HepG2 (cell line): Measurements from ENCODE around the gene TOLLIP. TPM values are rescaled to one million over a fixed set of nuclear protein-coding genes. Genes with fewer than 3 reads are reported as not detected.

Source experiments
- ARID2 ChIP-seq: sonication (generic); formaldehyde crosslinking; IDR thresholded peaks from 2 replicates; pipeline ENCODE4 v1.8.1; 2022; ENCODE audit warnings: mild to moderate bottlenecking, missing genetic modification reagents, borderline replicate concordance
- CEBPG ChIP-seq: IDR thresholded peaks from 2 replicates; pipeline ENCODE4 v1.6.1; 2016
- POGZ ChIP-seq: sonication (generic); formaldehyde crosslinking; IDR thresholded peaks from 2 replicates; pipeline ENCODE4 v1.4.0; 2020; ENCODE audit warnings: mild to moderate bottlenecking, missing genetic modification reagents
- REL ChIP-seq: sonication (generic); formaldehyde crosslinking; conservative IDR thresholded peaks from 2 replicates; pipeline ENCODE4 v1.8.0; 2022; ENCODE audit warnings: mild to moderate bottlenecking, missing genetic modification reagents, moderate library complexity
- ZBTB10 ChIP-seq: sonication (generic); formaldehyde crosslinking; IDR thresholded peaks from 2 replicates; pipeline ENCODE4 v1.4.0; 2020; ENCODE audit warnings: missing genetic modification reagents, borderline replicate concordance
- ZBTB14 ChIP-seq: sonication (generic); formaldehyde crosslinking; IDR thresholded peaks from 2 replicates; pipeline ENCODE4 v1.4.0; 2020; ENCODE audit warnings: missing genetic modification reagents
- ZBTB37 ChIP-seq: sonication (generic); formaldehyde crosslinking; IDR thresholded peaks from 2 replicates; pipeline ENCODE4 v1.4.0; 2020; ENCODE audit warnings: mild to moderate bottlenecking, missing genetic modification reagents
- ZBTB40 ChIP-seq, 2 experiments: fragments of 450-650 bp in 1 of 2; sonication (generic) in 1 of 2; formaldehyde crosslinking in 1 of 2; IDR thresholded peaks; 2 replicates each; pipeline versions ENCODE4 v1.6.1 to v1.8.0; 2016 to 2022; ENCODE audit warnings: antibody characterized with exemption in 1 of 2, mild to moderate bottlenecking in 1 of 2, missing genetic modification reagents in 1 of 2
- ZNF251 ChIP-seq: sonication (generic); formaldehyde crosslinking; IDR thresholded peaks from 2 replicates; pipeline ENCODE4 v1.9.0; 2021; ENCODE audit warnings: mild to moderate bottlenecking, missing genetic modification reagents
- ZNF431 ChIP-seq: sonication (generic); formaldehyde crosslinking; IDR thresholded peaks from 2 replicates; pipeline ENCODE4 v1.9.0; 2022; ENCODE audit warnings: missing genetic modification reagents, low read depth, mild to moderate bottlenecking, borderline replicate concordance
- ZNF501 ChIP-seq: sonication (generic); formaldehyde crosslinking; IDR thresholded peaks from 2 replicates; pipeline ENCODE4 v1.5.1; 2020; ENCODE audit warnings: mild to moderate bottlenecking, moderate library complexity, missing genetic modification reagents
- ZNF672 ChIP-seq: sonication (generic); formaldehyde crosslinking; IDR thresholded peaks from 2 replicates; pipeline ENCODE4 v1.8.1; 2022; ENCODE audit warnings: missing genetic modification reagents
- ZNF775 ChIP-seq: sonication (generic); formaldehyde crosslinking; IDR thresholded peaks from 2 replicates; pipeline ENCODE4 v1.4.0; 2020; ENCODE audit warnings: missing genetic modification reagents, mild to moderate bottlenecking, moderate library complexity, borderline replicate concordance
- polyA plus RNA-seq, 8 experiments: library from polyadenylated mRNA; depleted of rRNA in 3 of 8; stranded (reverse) in 7 of 8; unstranded in 1 of 8; fragments of >200 nt; fragmentation: Illumina TruSeq in 4 of 8; extraction: Trizol in 4 of 8; gene quantifications; 2 replicates each; pipeline versions ENCODE4 v1.2.1 to v1.2.3, GENCODE V29; 2011 to 2016; ENCODE audit warnings: low read depth in 4 of 8, missing spikeins in 1 of 8, mixed read lengths in 1 of 8; ENCODE audit not compliant: insufficient read depth in 1 of 8
- total RNA-seq, 5 experiments: library from RNA; depleted of rRNA; stranded (reverse); fragments of >200 nt; fragmentation: Illumina TruSeq; extraction: Trizol; gene quantifications; 2 replicates each; pipeline ENCODE4 v1.2.3, GENCODE V29; 2016; ENCODE audit warnings: low read depth in 1 of 5

Gene TOLLIP
- total and polyA plus RNA-seq, 2 of the 13 experiments (the other 11 are each of a cell fraction or from before 2014, with no cell fraction given): 25.9 to 47.5 TPM

GRCh38 chr11:1298695-1299492 is 10.5 kb downstream of the TOLLIP start (continued):
- TF ChIP-seq ZBTB40 (IDR thresholded peaks at IDR 0.05): no peak
- 0 out of 2 replicates have a peak, but pooled peaks have one; percentile 27 for TF ChIP-seq ZBTB40 (CRISPR knock-in tag; IDR thresholded peaks at IDR 0.05)
- TF ChIP-seq ZBTB37 (CRISPR knock-in tag): no peak
- no peak for TF ChIP-seq ZBTB10
- TF ChIP-seq CEBPG (CRISPR knock-in tag): peak; percentile 100
- peak; percentile 41; the same call in 1 of the 2 replicates for TF ChIP-seq ZNF431 (CRISPR knock-in tag)
- no peak for TF ChIP-seq ZBTB14 (CRISPR knock-in tag)
- no peak for TF ChIP-seq ZNF251 (CRISPR knock-in tag)
- TF ChIP-seq ZNF775 (CRISPR knock-in tag): no peak
- TF ChIP-seq ZNF672 (CRISPR knock-in tag): no peak
- no peak for TF ChIP-seq REL (CRISPR knock-in tag)
- no peak; the same call in 1 of the 2 replicates for TF ChIP-seq ZNF501 (CRISPR knock-in tag)
- peak; percentile 54; the same call in 1 of the 2 replicates for TF ChIP-seq POGZ (CRISPR knock-in tag)
- peak; percentile 76; the same call in 1 of the 2 replicates for TF ChIP-seq ARID2 (CRISPR knock-in tag)
